Skin of body (tissue), 2 donors: ENCODE data around the gene YY1AP1. TPM values are rescaled to one million over a fixed set of nuclear protein-coding genes. Genes with fewer than 3 reads are reported as not detected.
"Not testable (repeated sequence)": the region's sequence is repeated elsewhere in the genome, so short reads cannot be mapped to it uniquely, and the experiment has no call there.

Experiments used
- DNase-seq: peaks from one replicate; lab custom pipeline; 2025; lab: John Stamatoyannopoulos, UW
- total RNA-seq: library from RNA; depleted of rRNA; stranded (reverse); fragments of >200 nt; gene quantifications from one replicate; pipeline ENCODE4 v1.2.3, GENCODE V29; 2014

The YY1AP1 gene, protein sequence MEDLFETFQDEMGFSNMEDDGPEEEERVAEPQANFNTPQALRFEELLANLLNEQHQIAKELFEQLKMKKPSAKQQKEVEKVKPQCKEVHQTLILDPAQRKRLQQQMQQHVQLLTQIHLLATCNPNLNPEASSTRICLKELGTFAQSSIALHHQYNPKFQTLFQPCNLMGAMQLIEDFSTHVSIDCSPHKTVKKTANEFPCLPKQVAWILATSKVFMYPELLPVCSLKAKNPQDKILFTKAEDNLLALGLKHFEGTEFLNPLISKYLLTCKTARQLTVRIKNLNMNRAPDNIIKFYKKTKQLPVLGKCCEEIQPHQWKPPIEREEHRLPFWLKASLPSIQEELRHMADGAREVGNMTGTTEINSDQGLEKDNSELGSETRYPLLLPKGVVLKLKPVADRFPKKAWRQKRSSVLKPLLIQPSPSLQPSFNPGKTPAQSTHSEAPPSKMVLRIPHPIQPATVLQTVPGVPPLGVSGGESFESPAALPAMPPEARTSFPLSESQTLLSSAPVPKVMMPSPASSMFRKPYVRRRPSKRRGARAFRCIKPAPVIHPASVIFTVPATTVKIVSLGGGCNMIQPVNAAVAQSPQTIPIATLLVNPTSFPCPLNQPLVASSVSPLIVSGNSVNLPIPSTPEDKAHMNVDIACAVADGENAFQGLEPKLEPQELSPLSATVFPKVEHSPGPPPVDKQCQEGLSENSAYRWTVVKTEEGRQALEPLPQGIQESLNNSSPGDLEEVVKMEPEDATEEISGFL
- total RNA-seq = 141 TPM

DNA sequence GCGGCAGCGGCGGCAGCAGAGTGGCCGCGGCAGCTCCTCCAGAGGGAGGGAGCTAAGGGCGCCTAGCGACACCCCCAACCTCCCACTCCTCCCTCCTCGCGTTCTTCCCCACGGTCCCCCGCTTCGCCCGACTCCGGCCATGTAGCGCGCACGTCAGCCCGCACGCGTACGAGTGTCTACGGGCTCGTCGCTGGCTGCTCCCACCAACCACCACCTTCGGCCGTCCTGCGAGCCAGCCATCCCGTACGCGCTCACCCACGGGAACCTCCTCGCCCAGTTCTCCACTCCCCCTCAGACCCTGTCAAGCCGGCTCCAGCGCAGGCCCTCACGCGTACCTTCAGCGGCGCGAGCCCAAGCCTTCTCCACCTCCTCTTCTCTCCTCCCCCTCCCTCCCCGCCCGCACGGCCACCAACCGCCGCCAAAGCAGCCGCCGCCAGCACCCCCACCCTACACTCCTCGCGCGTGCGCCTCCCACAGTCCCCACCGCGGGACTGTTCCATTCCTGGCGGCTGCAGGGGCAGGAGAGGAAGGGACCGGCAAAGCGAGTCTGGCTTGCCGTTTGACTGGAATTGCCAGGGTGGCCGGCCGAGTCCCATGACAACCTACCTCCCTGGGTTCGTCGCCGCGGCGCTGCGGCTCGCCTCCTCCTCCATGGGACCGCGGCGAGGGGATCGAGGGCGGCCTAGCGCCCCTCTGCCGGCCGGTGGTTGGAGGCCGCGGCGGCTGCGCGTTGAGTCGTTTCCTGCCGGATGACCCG, at the start of gene YY1AP1:
Gene YY1AP1, minus strand, starts transcription at position 451 of the 757 bp plus-strand sequence. CDS start 8,338 bp downstream, outside the sequence.
- peak; percentile 90 for DNase-seq

DNA sequence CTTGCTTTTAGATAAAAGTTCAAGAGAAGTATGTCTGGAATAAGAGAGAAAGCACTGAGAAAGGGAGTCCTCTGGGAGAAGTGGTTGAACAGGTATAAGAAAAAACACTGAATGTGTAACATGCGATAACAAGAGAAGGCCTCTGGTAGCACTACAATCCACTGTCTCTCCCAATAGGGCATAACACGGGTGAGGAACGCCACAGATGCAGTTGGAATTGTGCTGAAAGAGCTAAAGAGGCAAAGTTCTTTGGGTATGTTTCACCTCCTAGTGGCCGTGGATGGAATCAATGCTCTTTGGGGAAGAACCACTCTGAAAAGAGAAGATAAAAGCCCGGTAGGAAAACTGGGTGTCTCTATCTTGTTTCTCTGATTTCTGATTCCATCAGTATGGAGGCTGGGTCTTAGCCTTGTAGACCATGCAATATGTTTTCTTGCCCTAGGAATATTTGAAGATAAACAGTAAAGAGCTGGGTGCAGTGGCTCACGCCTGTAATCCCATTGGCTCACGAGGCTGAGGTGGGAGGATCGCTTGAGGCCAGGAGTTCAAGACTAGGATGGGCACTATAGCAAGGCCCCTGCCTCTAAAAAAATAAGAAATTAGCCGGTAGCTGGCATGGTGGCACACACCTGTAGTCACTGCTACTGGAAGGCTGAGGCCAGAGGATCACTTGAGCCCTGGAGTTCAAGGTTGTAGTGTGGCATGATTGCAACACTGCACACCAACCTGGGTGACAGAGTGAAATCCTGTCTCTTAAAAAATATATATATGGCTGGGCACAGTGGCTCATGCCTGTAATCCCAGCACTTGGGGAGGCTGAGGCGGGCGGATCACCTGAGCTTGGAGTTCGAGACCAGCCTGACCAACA, 40.7 kb upstream of the YY1AP1 start:
- peak; percentile 24 for DNase-seq

DNA sequence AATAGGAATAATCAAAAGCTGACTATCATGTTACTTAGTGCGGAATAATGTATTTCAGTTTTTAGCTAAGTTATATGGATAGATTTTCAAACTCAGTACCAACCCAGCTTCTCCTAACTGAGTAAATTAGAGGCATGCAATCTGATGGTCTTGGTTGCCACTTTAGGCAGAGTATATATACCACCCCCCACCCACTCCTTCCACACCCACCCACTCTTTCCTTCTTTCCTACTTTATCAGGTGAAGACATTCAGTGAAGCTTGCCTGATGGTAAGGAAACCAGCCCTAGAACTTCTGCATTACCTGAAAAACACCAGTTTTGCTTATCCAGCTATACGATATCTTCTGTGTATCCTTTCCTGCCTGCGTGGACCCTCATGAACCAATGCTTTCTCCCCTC, 36.6 kb upstream of the YY1AP1 start:
- no peak for DNase-seq

DNA sequence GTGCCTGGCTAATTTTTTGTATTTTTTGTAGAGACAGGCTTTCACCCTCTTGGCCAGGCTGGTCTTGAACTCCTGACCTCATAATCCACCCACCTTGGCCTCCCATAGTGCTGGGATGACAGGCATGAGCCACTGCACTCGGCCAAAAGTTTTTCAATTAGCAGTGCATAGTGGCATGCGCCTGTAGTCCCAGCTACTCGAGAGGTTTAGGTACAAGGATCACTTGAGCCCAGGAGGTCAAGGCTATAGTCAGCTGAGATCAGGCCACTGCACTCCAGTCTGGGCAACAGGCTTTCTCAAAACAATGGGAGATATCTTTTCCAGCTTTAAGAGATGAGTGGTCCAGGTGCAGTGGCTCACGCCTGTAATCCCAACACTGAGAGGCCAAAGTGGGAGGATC, 31.1 kb upstream of the YY1AP1 start:
- no peak for DNase-seq

DNA sequence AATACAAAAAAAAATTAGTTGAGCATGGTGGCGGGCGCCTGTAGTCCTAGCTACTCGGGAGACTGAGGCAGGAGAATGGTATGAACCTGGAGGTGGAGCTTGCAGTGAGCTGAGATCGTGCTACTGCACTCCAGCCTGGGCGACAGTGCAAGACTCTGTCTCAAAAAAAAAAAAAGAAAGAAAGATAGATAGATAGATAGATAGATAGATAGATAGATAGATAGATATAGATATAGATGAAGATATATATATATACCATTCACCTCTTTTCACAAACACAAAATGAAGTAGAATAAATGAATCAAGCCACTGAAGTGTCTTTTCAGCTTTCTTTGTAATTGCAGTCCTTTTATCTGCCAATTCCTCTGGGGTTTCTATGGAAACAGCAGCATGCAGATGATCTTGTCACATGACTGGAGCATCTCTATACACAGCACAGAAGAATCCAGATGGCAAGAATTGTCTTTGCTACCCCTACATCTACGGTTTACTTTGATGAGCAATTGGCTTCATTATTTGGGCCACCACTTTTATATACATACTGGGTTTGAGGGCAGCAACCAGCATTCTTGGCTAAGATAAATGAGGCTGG, 30.0 kb upstream of the YY1AP1 start:
- not testable (repeated sequence) for DNase-seq

DNA sequence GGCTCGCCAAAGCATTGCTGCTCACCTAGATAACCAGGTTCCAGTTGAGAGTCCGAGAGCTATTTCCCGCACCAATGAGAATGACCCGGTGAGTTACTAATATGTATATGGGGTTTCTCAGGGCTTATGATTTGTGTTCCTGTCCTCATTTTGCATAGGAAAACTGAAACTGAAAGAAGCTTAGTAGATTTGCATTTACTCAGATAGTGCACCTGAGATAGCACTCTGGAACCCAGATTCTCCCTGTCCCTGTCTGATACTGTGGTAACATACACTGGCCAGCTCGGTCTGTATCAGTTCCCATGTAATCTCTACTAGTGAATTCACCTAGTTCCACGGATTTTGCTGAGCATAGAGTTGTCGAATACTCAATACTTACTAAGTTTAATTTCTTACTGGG, 28.5 kb upstream of the YY1AP1 start:
- DNase-seq = no peak

DNA sequence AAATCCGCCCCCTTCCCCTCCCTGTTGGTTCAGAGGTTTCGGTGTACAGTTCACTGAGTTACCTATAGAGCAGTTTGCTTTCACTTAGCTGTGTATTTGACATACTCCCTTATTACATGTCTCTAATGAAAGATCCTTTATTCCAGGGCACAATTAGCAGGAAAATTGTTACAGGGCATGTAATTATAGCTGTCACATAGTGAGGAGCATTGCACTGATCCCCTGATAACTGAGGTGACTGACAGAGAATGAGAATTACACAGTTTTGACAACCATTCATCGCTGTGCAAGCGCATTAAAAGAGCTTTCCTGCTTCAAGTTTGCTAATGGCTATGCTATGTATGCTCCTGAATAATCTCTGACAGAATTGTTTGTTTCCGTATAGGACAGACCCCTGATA, 27.2 kb upstream of the YY1AP1 start:
- DNase-seq = no peak

DNA sequence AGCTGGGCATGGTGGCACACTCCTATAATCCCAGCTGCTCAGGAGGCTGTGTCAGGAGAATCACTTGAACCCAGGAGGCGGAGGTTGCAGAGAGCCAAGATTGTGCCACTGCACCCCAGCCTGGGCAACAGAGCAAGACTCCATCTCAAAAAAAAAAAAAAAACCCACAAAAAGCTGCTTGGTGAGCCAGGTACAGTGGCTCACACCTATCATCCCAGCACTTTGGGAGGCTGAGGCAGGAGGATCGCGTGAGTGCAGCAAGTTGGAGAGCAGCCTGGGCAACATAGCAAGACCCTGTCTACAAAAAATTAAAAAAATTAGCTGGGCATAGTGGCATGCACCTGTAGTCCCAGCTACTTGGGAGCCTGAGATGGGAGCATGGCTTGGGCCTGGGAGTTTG, 26.5 kb upstream of the YY1AP1 start:
- not testable (repeated sequence) for DNase-seq

DNA sequence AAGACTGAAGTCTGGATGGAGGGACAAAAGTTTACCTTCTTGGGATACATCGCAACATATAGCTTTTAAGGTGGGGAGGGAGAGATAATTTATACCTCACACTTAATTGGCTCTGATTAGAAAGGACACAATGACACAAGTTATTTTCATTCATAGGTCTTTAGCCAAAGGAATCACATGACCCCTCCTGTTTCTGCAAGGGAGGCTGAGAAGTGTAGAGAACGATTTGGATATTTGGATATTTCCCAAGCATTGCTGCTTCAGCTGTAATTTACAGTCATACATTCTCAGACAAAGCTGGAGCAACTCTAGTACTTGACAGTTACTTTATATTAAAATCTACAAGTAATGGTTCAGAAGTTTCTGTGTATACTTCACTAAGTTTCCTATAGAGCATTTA, 24.5 kb upstream of the YY1AP1 start:
- no peak for DNase-seq

DNA sequence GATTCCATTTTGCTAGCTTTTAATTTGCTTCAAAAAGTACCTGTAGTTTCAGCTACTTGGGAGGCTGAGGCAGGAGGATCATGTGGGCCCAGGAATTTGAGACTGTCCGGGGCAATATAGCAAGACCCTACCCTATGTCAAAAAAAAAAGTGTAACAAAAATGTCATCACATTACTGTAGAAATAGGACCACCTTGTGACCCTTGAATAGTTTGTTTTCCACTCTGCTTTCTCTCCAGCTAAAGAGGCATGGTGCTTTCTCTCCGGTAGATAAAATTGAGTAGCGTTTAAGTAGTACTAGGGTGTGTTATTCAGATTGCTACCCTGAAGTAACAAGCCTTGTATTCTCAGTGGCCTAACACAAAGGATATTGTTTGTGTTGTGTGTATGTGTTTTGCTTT, 24.1 kb upstream of the YY1AP1 start:
- not testable (repeated sequence) for DNase-seq

DNA sequence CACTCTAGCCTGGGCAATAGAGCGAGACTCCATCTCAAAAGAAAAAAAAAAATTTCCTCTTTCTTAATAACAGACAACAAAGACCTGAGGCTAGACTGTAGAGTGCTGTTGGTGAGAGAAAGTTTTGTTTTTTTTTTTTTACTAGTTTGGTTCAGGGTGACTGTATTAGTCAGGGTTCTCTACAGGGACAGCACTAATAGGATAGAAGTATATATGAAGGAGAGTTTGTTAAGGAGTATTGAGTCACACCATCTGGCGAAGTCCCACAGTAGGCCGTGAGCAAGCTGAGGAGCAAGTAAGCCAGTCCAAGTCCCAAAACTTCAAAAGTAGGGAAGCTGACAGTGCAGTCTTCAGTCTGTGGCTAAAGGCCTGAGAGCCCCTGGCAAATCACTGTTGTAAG, 22.9 kb upstream of the YY1AP1 start:
- not testable (repeated sequence) for DNase-seq

DNA sequence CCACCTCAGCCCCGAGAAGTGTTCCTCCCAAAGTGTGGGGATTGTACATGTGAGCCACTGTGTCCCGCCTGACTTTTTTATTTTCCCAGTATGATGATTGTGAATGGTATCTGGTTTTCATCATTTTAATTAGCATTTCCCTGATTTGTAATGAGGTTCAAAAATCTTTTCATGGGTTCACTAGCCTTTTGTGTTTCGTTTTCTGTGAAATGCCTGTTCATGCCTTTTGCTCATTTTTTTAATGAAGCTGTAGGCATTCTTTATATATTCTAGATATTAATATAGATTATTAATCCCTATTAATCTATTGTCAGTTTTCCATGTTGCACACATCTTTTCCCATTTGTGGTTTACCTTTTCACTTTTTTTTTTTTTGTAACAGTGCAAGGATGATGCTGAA, 20.8 kb upstream of the YY1AP1 start:
- DNase-seq = no peak

DNA sequence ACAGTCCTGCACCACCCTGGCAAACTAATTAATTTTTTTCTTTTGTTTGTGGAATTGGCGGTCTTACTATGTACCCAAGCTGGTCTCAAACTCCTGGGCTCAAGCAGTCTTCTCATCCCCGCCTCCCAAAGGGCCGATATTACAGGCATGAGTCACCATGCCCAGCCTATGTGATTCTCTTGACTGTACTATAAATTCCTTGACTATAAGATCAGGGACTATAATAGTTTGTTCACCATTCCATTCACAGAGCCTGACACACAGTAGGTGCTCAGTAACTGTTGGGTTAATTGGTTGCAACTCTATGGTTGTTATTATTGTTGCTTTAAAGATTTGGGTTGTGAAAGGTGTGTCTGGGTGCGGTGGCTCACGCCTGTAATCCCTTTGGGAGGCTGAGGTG, 17.6 kb upstream of the YY1AP1 start:
- DNase-seq = no peak

DNA sequence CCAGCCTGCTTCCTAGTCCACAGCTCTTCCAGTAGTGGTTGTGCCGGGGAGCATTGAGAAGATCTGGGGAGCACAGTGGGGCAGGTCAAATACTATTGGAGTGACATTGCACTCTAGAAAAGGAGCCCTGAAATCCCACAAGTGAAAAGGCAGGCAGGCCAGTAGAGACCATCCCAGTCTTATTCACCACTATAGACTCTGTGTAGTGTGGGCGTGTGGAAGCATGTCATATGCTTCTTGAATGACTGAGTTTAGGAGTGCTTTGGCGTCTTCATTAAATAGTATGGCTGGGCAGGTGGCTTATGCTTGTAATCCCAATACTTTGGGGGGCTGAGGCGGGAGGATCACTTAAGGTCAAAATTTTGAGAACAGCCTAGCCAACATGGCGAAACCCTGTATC, 15.8 kb upstream of the YY1AP1 start:
- not testable (repeated sequence) for DNase-seq

DNA sequence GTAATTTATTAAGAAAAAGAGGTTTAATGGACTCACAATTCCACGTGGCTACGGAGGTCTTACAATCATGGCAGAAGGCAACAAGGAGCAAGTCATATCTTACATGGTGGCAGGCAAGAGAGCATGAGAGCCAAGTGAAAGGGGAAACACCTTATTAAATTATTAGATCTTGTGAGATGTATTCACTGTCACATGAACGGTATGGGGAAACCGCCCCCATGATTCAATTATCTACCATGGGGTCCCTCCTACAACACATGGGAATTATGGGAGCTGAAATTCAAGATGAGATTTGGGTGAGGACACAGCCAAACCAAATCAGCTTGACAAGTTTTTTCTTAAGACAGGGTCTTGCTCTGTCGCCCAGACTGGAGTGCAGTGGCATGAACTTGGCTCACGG, 14.6 kb upstream of the YY1AP1 start:
- DNase-seq = no peak

DNA sequence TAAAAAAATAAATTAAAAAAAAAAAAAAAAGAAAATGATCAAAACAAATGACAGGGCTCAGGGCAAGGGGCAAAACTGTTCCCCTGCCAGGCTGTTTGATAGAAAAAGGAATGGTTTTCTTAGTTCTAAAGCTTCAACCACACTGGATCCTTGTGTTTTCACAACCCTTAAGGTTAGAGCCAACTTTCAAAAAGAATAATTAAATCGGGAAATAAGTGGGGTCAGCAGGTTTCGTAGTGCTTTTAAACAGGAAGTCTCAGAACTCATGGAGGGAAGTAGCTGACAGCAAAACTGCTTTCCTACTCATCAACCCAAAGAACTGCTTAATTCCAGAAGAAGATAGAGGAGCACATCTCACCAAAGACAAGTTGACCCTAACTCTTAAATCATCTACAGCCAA, 13.1 kb upstream of the YY1AP1 start:
- DNase-seq = not testable (repeated sequence)

DNA sequence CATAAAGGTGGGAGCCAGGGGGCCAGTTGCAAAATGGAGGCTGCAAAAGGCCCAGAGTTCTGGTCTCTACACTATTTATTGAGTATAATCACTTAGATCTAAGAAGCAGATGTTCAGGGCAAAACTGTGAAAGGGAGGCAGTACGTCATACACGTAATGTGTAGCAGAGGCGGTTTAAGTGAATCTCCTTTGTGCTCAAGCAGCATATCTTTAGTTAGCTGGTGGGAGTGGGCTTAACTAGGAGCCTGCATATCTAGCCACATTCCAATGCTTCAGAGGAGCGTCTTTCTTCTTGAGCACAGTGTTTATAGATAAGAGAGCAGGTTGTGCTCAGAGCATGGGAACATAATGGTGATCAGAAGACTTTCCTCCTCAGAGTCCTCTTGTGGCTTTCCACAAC, 10.5 kb upstream of the YY1AP1 start:
- DNase-seq = not testable (repeated sequence)

DNA sequence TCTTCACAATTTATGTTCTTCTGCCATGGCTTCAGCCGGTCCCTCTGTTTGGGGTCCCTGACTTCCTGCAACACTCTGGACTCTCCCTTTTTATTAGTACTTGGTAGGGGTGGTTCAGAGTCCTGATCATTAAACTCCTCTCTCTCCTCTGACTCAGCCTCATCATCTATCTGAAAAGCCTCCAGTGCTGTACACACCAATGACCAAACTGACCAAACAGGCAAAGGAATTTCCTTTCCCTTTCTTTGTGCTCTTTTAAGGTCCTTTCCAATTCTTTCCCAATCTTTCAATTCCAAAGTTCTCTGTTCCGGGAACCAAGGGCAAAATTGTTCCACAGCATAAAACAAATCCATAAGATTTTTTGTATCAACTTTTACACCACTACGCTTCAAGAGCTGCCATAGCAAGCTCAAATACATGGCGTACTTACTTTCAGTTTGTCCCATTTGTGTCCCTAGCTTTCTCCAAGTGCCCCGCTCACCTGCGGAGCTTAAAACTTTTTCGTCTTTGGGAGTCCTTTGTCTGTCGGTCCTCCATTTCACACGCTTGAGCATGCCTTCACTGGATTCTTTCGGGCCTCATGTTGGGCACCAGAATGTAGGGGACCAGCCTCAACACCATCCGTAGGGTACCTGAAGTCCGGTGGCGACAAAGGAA, 9.9 kb upstream of the YY1AP1 start:
- no peak for DNase-seq

DNA sequence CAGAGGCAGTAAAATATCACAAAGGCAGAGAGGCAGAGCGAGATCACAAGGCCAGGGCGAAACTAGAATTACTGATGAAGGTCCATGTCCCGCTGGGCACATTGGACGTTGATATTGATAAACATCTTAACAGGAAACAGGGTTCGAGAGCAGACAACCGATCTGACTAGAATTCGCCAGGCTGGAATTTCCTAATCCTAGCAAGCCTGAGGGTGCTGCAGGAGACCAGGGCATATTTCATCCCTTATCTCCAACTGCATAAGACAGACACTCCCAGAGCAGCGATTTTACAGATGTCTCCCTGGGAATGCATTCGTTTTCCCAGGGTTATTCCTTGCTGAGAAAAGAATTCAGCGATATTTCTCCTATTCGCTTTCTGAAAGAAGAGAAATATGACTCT, 9.0 kb upstream of the YY1AP1 start:
- DNase-seq = not testable (repeated sequence)

DNA sequence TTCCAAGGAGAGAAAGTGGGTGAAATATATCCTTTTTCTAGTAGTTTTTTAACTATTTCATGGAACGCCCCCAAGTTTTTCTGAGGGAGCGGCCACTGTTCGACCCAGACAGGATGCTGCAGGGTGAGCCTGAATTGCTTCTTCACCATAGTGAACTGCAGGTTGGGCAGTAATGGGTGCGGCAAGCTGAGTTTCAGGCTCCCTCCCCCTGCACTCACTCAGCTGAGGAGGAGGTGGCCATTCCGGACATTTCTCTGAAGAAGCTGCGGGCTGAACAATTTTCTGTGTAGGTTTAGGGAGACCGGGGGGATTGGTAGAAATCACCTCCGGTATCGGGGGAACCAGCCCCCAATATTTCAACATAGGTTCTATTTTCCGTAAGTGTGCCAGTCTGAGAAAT, 8.5 kb upstream of the YY1AP1 start:
- DNase-seq = no peak
